Stomach (tissue), 9 donors: ENCODE measurements around the gene LRRC10. TPM values are rescaled to one million over a fixed set of nuclear protein-coding genes. Genes with fewer than 3 reads are reported as not detected.

ENCODE experiments used
- DNase-seq, 2 donors: peaks; one replicate each; pipeline versions ENCODE4 v3.0.0 to v3.0.0-alpha.2; 2013 to 2019
- H3K27ac ChIP-seq, 5 donors: fragments of 200-600 bp in 4 of 5; sonication (generic) in 4 of 5; one replicate each; pipeline ENCODE4 v1.5.1; 2013 to 2019; ENCODE audit warnings: mild to moderate bottlenecking in 1 of 5, moderate library complexity in 1 of 5
- H3K27me3 ChIP-seq, 3 donors: fragments of 200-600 bp; sonication (generic); one replicate each; pipeline ENCODE4 v1.5.1; 2017 to 2019; ENCODE audit warnings: mixed run types in 1 of 3
- H3K36me3 ChIP-seq, 4 donors: fragments of 200-600 bp; sonication (generic); 1 replicate in 3 of 4; 2 replicates in 1 of 4; pipeline ENCODE4 v1.5.1; 2016 to 2019
- H3K4me1 ChIP-seq, 4 donors: fragments of 200-600 bp; sonication (generic); one replicate each; pipeline ENCODE4 v1.5.1; 2016 to 2019
- H3K4me3 ChIP-seq, 4 donors: fragments of 200-600 bp; sonication (generic) in 3 of 4; one replicate each; pipeline ENCODE4 v1.5.1; 2016 to 2019; ENCODE audit warnings: mild to moderate bottlenecking in 1 of 4
- H3K9me3 ChIP-seq, 4 donors: fragments of 200-600 bp; sonication (generic); one replicate each; pipeline ENCODE4 v1.5.1; 2016 to 2019
- CTCF ChIP-seq, 7 experiments: fragments of 450-650 bp in 4 of 7; fragments of 200-600 bp in 3 of 7; sonication (generic) in 3 of 7; IDR thresholded peaks; one replicate each; pipeline ENCODE4 v1.5.1; 2016 to 2019; ENCODE audit warnings: antibody characterized with exemption in 7 of 7, control low read depth in 2 of 7, mild to moderate bottlenecking in 1 of 7
- EP300 ChIP-seq: sonication (generic); formaldehyde crosslinking; IDR thresholded peaks from one replicate; pipeline ENCODE4 v1.6.1; 2017; ENCODE audit warnings: antibody characterized with exemption
- POLR2A ChIP-seq, 4 donors: fragments of 450-650 bp; IDR thresholded peaks; one replicate each; pipeline ENCODE4 v1.6.1; 2016; ENCODE audit warnings: antibody characterized with exemption in 4 of 4, control low read depth in 2 of 4, mild to moderate bottlenecking in 1 of 4, moderate library complexity in 1 of 4
- POLR2AphosphoS5 ChIP-seq, 3 donors: sonication (generic); formaldehyde crosslinking; IDR thresholded peaks; one replicate each; pipeline ENCODE4 v1.6.1; 2016; ENCODE audit warnings: antibody characterized with exemption in 3 of 3
- WGBS, 5 donors: extraction: QIAGEN DNeasy Blood & Tissue Kit in 3 of 5; methylation state at CpG; one replicate each; pipeline versions ENCODE4 v1.1.5 to v1.1.7; 2013 to 2018; 5-methylcytosine and 5-hydroxymethylcytosine counted together
- intact Hi-C: fragments of 100-400 bp; cut with DNase I; formaldehyde crosslinking; loops from one replicate; pipeline ENCODE4 v1.15.1; 2023; ENCODE audit warnings: low total_unique reads
- polyA plus RNA-seq, 3 donors: library from polyadenylated mRNA; stranded (reverse); fragments of 200-250 nt; gene quantifications; one replicate each; pipeline ENCODE4 v1.2.3, GENCODE V29; 2013
- total RNA-seq, 5 donors: library from RNA; depleted of rRNA; stranded (reverse); fragments of >200 nt; gene quantifications; one replicate each; pipeline versions ENCODE4 v1.1.0 to v1.2.3, GENCODE V29; 2014 to 2016
- donor health status: healthy with polysubstance abuse.
- donor health status: Bipolar disorder and iron deficiency.
- donor health status: healthy.

The LRRC10 gene
- total and polyA plus RNA-seq, 8 donors, result not detected

DNA sequence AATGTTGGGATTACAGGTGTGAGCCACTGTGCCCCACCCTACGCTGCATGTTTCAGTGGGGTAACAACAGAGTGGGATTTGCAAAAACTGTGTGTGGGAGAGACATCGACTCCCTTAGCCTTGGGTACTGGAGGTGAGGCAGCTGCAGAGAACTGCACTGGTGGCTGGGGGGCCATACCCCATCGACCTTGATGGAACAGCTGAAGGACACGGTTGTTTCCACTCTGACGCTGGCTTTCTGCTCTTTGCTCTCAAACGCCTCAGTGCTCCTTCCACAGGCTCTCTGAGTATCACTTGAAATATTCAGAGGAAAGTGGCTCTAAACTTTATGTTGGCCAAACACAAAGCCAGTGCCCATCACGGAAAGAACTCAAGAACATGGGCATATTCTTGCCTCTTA is 30.8 kb upstream of the LRRC10 start:
- intact Hi-C loops, result no loop called here

DNA sequence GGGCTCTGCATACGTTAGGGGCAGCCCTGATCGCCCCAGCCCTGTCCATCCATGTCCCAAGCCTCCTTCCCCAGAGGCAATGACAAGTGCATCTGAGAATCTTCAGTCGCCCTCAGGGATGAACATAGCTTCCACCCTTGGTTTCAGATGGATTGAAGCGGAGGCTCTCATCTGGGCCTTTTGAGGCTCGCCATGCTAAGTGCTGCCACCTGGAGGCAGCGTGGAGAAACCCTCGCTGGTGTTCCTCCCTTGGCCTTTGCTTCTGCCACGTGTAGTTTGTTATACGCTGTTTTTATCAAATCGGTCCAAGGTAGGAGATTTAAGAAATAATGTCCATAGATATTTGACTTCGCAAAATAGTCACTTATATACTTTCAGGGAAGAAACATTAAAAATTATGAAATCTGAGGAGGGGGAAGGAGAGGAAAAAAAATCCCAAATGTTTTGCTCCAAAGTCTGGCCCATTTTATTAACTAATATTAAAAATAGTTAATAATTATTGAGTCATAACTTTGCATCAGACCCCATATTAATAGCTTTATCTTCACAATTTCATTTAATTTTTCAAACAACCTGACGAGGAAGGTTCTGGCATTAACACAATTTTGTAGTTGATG is 28.8 kb upstream of the LRRC10 start:
- 16 to 26% (median 21%) methylated on average over 12 of the region's 12 CpGs for WGBS, 5 donors
- Histone ChIP-seq H3K4me3 (no peak overlapping the region), H3K9me3 (no peaks in the 10 kb centered on the region), H3K27ac (no peak overlapping the region), H3K27me3 (no peaks in the 10 kb centered on the region), H3K4me1 (no peaks in the 10 kb centered on the region), H3K36me3 (no peaks in the 10 kb centered on the region)
- peak; percentile 67 to 87 for DNase-seq
- intact Hi-C loops, result no loop called here
- TF ChIP-seq CTCF (IDR thresholded peaks at IDR 0.05), result peak in 5 of 7 experiments; percentile 51 to 77 (median 71)
- TF ChIP-seq EP300, result no peak
- peak in 1 of 3 donors; percentile 16 for TF ChIP-seq POLR2AphosphoS5 (IDR thresholded peaks at IDR 0.05)
- no peak for TF ChIP-seq POLR2A (IDR thresholded peaks at IDR 0.05)

More for the DNA sequence above, 30.8 kb upstream of the LRRC10 start:
- no peak for DNase-seq
- Histone ChIP-seq H3K27ac (no peak overlapping the region), H3K36me3 (no peaks in the 10 kb centered on the region), H3K4me1 (no peaks in the 10 kb centered on the region), H3K9me3 (no peaks in the 10 kb centered on the region), H3K4me3 (no peak overlapping the region), H3K27me3 (no peaks in the 10 kb centered on the region)
- TF ChIP-seq EP300 (no peak), POLR2AphosphoS5 (IDR thresholded peaks at IDR 0.05) (no peak), POLR2A (IDR thresholded peaks at IDR 0.05) (no peak)
- WGBS, 5 donors, result 87 to 95% (median 92%) methylated on average over 7 of the region's 7 CpGs

DNA sequence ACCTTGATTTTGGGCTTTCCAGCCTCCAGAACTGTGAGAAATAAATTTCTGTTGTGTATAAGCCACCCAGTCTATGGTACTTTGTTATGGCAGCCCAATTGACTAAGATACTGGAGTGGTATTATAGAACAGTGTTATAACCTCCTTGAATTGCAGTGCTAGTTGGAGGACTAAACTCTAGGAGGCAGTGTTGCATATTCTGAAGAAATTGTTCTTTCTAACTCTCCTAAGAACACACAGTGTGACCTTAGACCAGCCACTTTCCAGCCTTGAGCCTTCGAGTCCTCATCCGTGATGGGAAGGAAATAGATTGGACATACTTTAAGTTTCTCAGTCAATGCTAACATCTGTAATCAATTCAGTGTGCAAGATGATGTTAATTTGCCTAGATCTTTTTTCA is 22.4 kb upstream of the LRRC10 start:
- DNase-seq, result no peak
- 85 to 98% (median 93%) methylated on average over 2 of the region's 2 CpGs for WGBS, 5 donors
- intact Hi-C loops, result no loop called here
- TF ChIP-seq EP300 (no peak), POLR2AphosphoS5 (IDR thresholded peaks at IDR 0.05) (no peak), POLR2A (IDR thresholded peaks at IDR 0.05) (no peak), CTCF (IDR thresholded peaks at IDR 0.05) (no peak)
- no peak overlapping the region for H3K4me3 ChIP-seq
- H3K27ac ChIP-seq, result no peak overlapping the region
- no peaks in the 10 kb centered on the region for H3K4me1 ChIP-seq
- no peaks in the 10 kb centered on the region for H3K9me3 ChIP-seq
- no peaks in the 10 kb centered on the region for H3K27me3 ChIP-seq
- no peaks in the 10 kb centered on the region for H3K36me3 ChIP-seq

DNA sequence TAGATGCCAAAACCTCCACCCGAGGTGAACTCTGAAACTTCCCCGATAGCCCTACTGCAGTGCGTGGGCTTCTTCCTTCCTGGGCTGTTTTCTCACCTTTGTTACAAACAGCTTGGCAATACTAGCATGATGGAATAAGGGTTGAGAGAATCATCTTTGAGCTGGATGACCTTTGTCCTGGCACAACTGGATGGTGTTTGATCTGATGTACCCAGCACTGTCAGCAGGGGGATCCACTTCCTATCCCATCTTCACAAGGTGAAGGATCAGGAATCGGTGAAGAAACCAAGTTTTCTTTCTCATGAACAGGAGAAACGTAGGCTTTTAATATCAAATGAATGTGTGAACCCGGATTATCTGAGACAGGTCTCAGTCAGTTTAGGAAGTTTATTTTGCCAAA is 19.5 kb upstream of the LRRC10 start:
- no peaks in the 10 kb centered on the region for H3K27me3 ChIP-seq
- TF ChIP-seq EP300, result no peak
- no peak for TF ChIP-seq POLR2A (IDR thresholded peaks at IDR 0.05)
- no peak for TF ChIP-seq POLR2AphosphoS5 (IDR thresholded peaks at IDR 0.05)
- no peak for TF ChIP-seq CTCF (IDR thresholded peaks at IDR 0.05)
- no peaks in the 10 kb centered on the region for H3K4me1 ChIP-seq
- H3K4me3 ChIP-seq, result no peak overlapping the region
- intact Hi-C loops, result no loop called here
- DNase-seq, result no peak
- WGBS, 5 donors, result 79 to 88% (median 85%) methylated on average over 6 of the region's 6 CpGs
- H3K36me3 ChIP-seq, result no peaks in the 10 kb centered on the region
- no peaks in the 10 kb centered on the region for H3K9me3 ChIP-seq
- H3K27ac ChIP-seq, result no peak overlapping the region

DNA sequence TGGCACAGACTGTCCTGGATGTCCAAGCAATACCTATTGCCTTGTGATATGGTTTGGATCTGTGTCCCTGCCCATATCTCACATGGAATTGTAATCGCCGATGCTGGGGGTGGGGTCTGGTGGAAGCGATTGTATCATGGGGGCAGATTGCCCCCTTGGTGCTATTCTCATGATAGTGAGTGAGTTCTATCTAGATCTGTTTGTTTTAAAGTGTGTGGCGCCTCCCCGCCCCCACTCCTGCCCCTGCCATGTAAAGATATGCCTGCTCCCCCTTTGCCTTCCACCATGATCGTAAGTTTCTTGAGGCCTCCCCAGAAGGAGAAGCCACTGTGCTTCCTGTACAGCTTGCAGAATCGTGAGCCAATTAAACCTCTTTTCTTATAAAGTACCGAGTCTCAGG is 16.8 kb upstream of the LRRC10 start:
- intact Hi-C loops, result no loop called here
- Histone ChIP-seq H3K27me3 (no peaks in the 10 kb centered on the region), H3K36me3 (no peaks in the 10 kb centered on the region), H3K9me3 (no peaks in the 10 kb centered on the region), H3K4me3 (no peak overlapping the region), H3K27ac (no peak overlapping the region), H3K4me1 (peaks cover 0 to 5% (median 0%) of the 10 kb centered on the region in 4 donors)
- 72 to 96% (median 90%) methylated on average over 8 of the region's 8 CpGs for WGBS, 5 donors
- TF ChIP-seq CTCF (IDR thresholded peaks at IDR 0.05), result no peak
- no peak for TF ChIP-seq POLR2A (IDR thresholded peaks at IDR 0.05)
- no peak for TF ChIP-seq EP300
- no peak for TF ChIP-seq POLR2AphosphoS5 (IDR thresholded peaks at IDR 0.05)
- no peak for DNase-seq
